ENCODE data around the gene NUP50.

Gene NUP50

GRCh38 chr22:45200860-45201511, 37.3 kb downstream of the NUP50 start:
- in situ Hi-C loops (cut with HindIII; ENCODE audit: low pct_ligation_motif_present, low sequenced_read_pairs) = no loop called here
- H3K36me3 ChIP-seq (replicated peaks) = peaks cover 20% of the 10 kb centered on the region
- TF ChIP-seq, protein P1, sequence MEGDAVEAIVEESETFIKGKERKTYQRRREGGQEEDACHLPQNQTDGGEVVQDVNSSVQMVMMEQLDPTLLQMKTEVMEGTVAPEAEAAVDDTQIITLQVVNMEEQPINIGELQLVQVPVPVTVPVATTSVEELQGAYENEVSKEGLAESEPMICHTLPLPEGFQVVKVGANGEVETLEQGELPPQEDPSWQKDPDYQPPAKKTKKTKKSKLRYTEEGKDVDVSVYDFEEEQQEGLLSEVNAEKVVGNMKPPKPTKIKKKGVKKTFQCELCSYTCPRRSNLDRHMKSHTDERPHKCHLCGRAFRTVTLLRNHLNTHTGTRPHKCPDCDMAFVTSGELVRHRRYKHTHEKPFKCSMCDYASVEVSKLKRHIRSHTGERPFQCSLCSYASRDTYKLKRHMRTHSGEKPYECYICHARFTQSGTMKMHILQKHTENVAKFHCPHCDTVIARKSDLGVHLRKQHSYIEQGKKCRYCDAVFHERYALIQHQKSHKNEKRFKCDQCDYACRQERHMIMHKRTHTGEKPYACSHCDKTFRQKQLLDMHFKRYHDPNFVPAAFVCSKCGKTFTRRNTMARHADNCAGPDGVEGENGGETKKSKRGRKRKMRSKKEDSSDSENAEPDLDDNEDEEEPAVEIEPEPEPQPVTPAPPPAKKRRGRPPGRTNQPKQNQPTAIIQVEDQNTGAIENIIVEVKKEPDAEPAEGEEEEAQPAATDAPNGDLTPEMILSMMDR (IDR thresholded peaks at IDR 0.05; ENCODE audit: low read depth, low read length, missing control alignments) = no peak
- H3K27me3 ChIP-seq (replicated peaks) = no peaks in the 10 kb centered on the region
- peak; percentile 93 for DNase-seq
- peak overlapping the region; percentile 99 for H3K27ac ChIP-seq
- H3K4me3 ChIP-seq (ENCODE audit: low read depth, low read length) = no peak overlapping the region

DNA sequence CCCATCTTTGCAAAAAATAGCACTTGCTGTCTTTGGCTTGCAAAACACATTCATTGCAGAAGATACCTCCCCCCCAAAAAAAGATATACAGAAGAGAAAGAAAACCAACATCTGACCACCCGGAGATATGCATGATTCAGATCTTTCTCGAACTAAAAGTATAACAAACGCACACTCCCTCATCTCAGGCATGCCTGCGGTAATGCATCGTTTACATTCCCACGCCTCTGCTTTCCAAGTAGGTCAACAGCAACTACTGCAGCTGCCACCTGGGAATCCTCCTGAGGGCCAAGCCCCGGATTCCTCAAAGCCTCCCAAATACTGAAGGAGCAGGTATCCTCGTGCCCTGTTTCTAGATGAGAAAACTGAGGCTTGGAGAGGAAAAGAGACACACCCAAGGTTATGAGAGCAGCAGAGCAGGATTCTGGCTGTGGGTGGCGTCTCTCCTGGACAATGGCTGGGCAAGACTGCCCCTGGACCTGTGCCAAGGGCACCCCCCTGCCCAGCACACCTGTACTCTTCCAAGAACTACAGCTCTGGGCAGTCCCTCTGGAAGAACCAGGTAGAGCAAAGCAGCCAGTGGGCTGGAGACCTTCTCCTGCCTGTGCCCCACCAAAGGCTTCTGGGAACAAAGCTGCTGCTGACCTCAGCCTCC, 38.1 kb downstream of the NUP50 start:
- Histone ChIP-seq H3K27ac (peak overlapping the region; percentile 99), H3K27me3 (replicated peaks) (no peaks in the 10 kb centered on the region), H3K4me3 (ENCODE audit: low read depth, low read length) (no peak overlapping the region), H3K36me3 (replicated peaks) (peaks cover 20% of the 10 kb centered on the region)
- in situ Hi-C loops (cut with HindIII; ENCODE audit: low pct_ligation_motif_present, low sequenced_read_pairs) = no loop called here
- TF ChIP-seq, protein P1 (IDR thresholded peaks at IDR 0.05; ENCODE audit: low read depth, low read length, missing control alignments) = no peak
- peak; percentile 98 for DNase-seq

GRCh38 chr22:45202333-45203149, 38.8 kb downstream of the NUP50 start:
- TF ChIP-seq, protein P1 (IDR thresholded peaks at IDR 0.05; ENCODE audit: low read depth, low read length, missing control alignments) = no peak
- H3K36me3 ChIP-seq (replicated peaks) = peaks cover 17% of the 10 kb centered on the region
- H3K27ac ChIP-seq = peak overlapping the region; percentile 99
- in situ Hi-C loops (cut with HindIII; ENCODE audit: low pct_ligation_motif_present, low sequenced_read_pairs) = no loop called here
- H3K4me3 ChIP-seq (ENCODE audit: low read depth, low read length) = no peak overlapping the region
- DNase-seq = peak; percentile 16
- H3K27me3 ChIP-seq (replicated peaks) = no peaks in the 10 kb centered on the region

DNA sequence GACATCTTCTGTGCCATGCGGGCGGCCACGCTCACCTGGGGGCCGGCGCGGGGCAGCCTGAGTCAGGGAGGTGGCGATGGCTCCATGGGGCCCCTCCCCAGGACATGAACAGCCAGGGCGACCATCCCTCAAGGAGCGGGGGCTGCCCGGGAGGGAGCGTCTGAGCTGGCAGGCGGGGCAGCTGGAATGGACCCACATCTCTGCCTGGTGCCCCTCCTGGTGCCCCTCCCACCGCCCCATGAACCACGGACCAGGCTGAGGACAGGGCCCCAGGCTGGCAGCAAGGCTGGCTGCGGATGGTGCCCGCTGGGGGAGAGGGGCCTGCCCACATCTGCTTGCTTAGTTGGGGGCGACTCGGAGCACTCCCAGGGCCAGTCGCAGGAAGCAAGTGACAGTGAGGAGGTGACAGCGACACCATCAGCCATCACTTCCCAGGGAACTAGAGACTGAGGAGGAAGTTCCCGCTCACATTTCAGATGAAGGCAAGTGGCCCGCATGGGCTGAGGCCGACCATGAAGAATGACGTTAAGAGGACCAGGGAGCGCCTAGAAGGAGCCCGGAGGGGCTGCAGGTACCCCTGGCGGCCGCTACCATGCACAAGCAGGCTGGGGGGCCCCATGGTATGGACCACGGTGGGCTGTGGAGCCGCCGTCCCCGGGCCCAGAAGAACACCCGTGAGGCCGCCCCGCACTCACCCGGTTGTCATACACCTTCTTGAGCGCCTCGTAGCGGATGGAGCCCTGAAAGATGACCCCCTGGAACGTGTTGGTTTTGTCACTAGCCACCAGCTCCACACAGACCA, 39.6 kb downstream of the NUP50 start:
- TF ChIP-seq, protein P1 (IDR thresholded peaks at IDR 0.05; ENCODE audit: low read depth, low read length, missing control alignments) = no peak
- in situ Hi-C loops (cut with HindIII; ENCODE audit: low pct_ligation_motif_present, low sequenced_read_pairs) = no loop called here
- peaks cover 15% of the 10 kb centered on the region for H3K36me3 ChIP-seq (replicated peaks)
- H3K27ac ChIP-seq = no peak overlapping the region
- DNase-seq = no peak
- no peaks in the 10 kb centered on the region for H3K27me3 ChIP-seq (replicated peaks)
- no peak overlapping the region for H3K4me3 ChIP-seq (ENCODE audit: low read depth, low read length)

GRCh38 chr22:45204241-45204640, 40.5 kb downstream of the NUP50 start:
- Histone ChIP-seq H3K36me3 (replicated peaks) (peaks cover 13% of the 10 kb centered on the region), H3K27me3 (replicated peaks) (no peaks in the 10 kb centered on the region), H3K4me3 (ENCODE audit: low read depth, low read length) (no peak overlapping the region), H3K27ac (no peak overlapping the region)
- no peak for DNase-seq
- TF ChIP-seq, protein P1 (IDR thresholded peaks at IDR 0.05; ENCODE audit: low read depth, low read length, missing control alignments) = no peak
- in situ Hi-C loops (cut with HindIII; ENCODE audit: low pct_ligation_motif_present, low sequenced_read_pairs) = no loop called here

Data from brain microvascular endothelial cell (primary cell).